HFFc6 (cell line): ENCODE results near the gene SGSM1. TPM values are rescaled to one million over a fixed set of nuclear protein-coding genes. Genes with fewer than 3 reads are reported as not detected.

Experiments
- DNase-seq: peaks from one replicate; pipeline ENCODE4 v3.0.0-alpha.2; 2018
- H3K27ac Mint-ChIP-seq: 2 replicates; pipeline ENCODE4 v1.8.0; 2020; ENCODE audit warnings: mild to moderate bottlenecking, mixed read lengths
- H3K27me3 Mint-ChIP-seq: 2 replicates; pipeline ENCODE4 v1.8.0; 2021; ENCODE audit warnings: mild to moderate bottlenecking, moderate library complexity, mixed read lengths; ENCODE audit not compliant: insufficient read depth
- H3K36me3 Mint-ChIP-seq: 2 replicates; pipeline ENCODE4 v1.8.0; 2021; ENCODE audit warnings: low read depth, mixed read lengths
- H3K4me1 Mint-ChIP-seq: 2 replicates; pipeline ENCODE4 v1.8.0; 2020; ENCODE audit warnings: low read depth, mixed read lengths
- H3K4me3 Mint-ChIP-seq: 2 replicates; pipeline ENCODE4 v1.8.0; 2020; ENCODE audit warnings: mild to moderate bottlenecking, moderate library complexity, mixed read lengths
- H3K9me3 Mint-ChIP-seq: 2 replicates; pipeline ENCODE4 v1.8.0; 2020; ENCODE audit warnings: mild to moderate bottlenecking, mixed read lengths
- total RNA-seq, 6 experiments: library from RNA; stranded (reverse); fragmentation: NEBNext Ultra II Directional; extraction: Animal tissue kit (Norgen Biotek cat#: 25700); gene quantifications; 2 replicates in 1 of 6; 3 replicates in 5 of 6; pipeline ENCODE4 v1.2.3, GENCODE V29; 2021
- TF ChIP-seq, protein P1 (sequence below): fragments of 200-600 bp; sonication (generic); IDR thresholded peaks from 2 replicates; pipeline ENCODE4 v1.5.0; 2021; ENCODE audit warnings: antibody characterized with exemption, mild to moderate bottlenecking

SGSM1 gene
- total RNA-seq, 6 experiments from 2014 or later: not detected

DNA sequence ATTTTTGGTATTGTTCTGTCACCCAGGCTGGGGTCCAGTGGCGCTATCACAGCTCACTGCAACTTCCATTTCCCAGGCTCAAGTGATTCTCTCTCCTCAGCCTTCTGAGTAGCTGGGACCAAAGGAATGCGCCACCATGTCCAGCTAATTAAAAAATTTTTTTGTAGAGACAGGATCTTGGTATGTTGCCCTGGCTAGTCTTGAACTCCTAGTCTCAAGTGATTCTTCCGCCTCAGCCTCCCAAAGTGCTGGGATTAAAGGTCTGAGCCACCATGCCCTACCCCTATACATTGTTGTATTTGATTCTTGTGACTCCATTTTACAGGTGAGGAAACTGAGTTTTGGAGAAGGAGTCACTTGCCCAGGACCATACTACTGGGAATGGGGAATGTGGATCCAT, 158.4 kb downstream of the SGSM1 start:
- no peak for DNase-seq
- TF ChIP-seq, protein P1, sequence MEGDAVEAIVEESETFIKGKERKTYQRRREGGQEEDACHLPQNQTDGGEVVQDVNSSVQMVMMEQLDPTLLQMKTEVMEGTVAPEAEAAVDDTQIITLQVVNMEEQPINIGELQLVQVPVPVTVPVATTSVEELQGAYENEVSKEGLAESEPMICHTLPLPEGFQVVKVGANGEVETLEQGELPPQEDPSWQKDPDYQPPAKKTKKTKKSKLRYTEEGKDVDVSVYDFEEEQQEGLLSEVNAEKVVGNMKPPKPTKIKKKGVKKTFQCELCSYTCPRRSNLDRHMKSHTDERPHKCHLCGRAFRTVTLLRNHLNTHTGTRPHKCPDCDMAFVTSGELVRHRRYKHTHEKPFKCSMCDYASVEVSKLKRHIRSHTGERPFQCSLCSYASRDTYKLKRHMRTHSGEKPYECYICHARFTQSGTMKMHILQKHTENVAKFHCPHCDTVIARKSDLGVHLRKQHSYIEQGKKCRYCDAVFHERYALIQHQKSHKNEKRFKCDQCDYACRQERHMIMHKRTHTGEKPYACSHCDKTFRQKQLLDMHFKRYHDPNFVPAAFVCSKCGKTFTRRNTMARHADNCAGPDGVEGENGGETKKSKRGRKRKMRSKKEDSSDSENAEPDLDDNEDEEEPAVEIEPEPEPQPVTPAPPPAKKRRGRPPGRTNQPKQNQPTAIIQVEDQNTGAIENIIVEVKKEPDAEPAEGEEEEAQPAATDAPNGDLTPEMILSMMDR: no peak
- peaks cover 13% of the 10 kb centered on the region for H3K4me1 Mint-ChIP-seq

DNA sequence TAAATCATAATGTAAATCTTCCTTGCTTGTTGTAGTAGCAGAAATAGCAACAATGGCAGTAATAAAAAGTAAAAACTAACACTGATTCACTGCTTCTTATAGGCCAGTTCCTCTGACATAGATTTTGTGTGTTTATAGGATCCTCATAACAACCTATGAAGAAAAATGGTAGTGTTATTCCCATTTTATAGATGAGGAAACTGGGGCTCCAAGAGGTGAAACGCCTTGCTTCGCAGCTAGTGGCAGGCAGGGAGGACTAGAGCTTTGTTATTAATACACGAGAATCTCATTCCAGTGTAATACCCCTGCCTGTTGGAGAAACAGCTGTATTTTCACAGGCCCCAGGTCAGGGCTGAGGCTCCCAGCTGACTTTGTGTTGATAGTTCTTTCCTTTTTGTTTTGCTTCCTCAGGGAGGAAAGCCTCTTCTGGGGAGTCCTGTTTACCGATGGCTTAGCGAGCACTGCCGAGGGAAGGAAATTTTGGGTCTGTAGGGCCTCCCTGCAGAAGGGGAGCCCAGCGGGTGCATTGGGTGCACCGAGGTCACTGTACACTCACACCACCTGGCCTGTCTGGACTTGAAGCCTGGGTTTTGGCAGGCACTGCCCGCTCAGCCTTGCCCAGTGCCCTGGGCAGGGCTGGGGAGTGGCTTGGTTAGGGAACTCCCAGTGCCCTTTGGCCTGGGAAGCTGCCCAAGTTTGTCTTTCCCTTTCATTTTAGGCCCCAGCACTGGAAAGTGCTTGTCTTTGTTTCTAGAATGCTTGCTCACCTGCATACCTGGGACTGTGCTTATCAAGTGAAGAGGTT, 160.0 kb downstream of the SGSM1 start:
- H3K27ac Mint-ChIP-seq: no peak overlapping the region
- TF ChIP-seq, protein P1: no peak
- no peak for DNase-seq
- H3K4me1 Mint-ChIP-seq: peaks cover 25% of the 10 kb centered on the region
- no peak overlapping the region for H3K4me3 Mint-ChIP-seq
- H3K36me3 Mint-ChIP-seq: peaks cover 7% of the 10 kb centered on the region
- peaks cover 1% of the 10 kb centered on the region for H3K27me3 Mint-ChIP-seq
- H3K9me3 Mint-ChIP-seq: peaks cover 16% of the 10 kb centered on the region

More for the DNA sequence above, 158.4 kb downstream of the SGSM1 start:
- no peak overlapping the region for H3K27ac Mint-ChIP-seq
- no peak overlapping the region for H3K4me3 Mint-ChIP-seq
- peaks cover 7% of the 10 kb centered on the region for H3K36me3 Mint-ChIP-seq
- peaks cover 1% of the 10 kb centered on the region for H3K27me3 Mint-ChIP-seq
- H3K9me3 Mint-ChIP-seq: peaks cover 18% of the 10 kb centered on the region

DNA sequence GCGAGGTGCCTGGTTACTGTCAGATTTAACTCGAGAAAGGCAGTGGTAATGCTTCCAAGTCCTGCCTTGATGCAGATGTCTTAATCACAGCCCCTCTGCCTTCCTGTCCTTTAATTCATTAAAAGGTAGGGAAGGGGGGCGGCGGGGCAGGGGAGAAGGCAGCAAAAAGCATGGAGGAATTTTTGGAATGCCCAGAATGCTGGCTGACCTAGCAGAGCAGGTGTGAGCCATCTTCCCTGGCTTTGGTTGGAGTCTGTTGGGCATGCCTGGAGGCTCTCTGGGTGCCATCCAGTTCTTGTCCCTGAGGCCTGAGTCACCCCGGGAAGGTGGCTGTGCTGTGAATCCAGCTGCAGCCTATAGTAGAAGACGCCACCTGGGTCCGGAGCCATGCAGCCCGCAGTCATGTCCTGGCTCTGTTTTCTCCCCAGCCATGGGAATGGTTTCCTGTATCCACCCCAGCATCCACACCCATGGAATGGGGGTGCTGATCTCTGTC, 162.1 kb downstream of the SGSM1 start:
- H3K4me1 Mint-ChIP-seq: peaks cover 25% of the 10 kb centered on the region
- no peak overlapping the region for H3K27ac Mint-ChIP-seq
- H3K9me3 Mint-ChIP-seq: peaks cover 9% of the 10 kb centered on the region; the same call in 1 of the 2 replicates
- DNase-seq: peak; percentile 12
- peaks cover 1% of the 10 kb centered on the region; the same call in 1 of the 2 replicates for H3K27me3 Mint-ChIP-seq
- no peak overlapping the region for H3K4me3 Mint-ChIP-seq
- no peaks in the 10 kb centered on the region; the same call in 1 of the 2 replicates for H3K36me3 Mint-ChIP-seq
- TF ChIP-seq, protein P1: no peak

DNA sequence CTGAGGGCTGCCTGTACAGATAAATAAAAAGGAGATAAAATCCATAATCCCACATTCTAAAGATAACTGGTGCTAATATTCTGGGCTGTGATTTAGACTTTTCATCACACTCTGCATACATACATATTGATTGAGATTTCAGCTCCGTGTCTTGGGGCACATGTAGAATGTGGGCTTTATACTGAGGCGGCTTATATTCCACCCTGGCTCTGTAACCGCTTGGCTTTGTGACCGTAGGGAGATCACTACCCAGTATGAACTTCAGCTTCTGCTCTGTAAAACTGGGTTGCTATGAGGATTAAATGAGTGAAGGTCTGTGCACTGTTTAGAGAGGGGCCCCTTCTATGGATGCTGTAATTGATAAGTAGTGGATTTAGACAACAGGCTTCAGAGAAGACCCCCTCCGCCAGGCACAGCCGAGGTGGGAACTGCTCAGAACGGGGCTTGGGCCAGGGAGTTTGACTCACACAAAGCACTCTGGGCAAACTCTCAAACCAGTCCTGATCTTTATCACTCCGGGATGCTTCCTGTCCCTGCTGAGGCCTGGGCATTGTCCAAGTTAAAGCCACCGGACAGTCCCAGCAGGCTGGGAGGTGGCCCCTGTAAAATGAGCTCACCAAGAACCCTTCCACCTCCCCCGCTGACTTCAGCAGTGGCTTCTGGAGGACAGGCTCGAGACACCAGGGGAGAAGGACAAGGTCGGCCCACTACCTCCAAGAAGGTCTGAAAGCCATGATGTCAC, 163.7 kb downstream of the SGSM1 start:
- Mint-ChIP-seq H3K9me3 (peaks cover 17% of the 10 kb centered on the region), H3K36me3 (no peaks in the 10 kb centered on the region), H3K4me1 (peaks cover 25% of the 10 kb centered on the region), H3K4me3 (peak overlapping the region; percentile 51; the same call in 1 of the 2 replicates), H3K27ac (peak overlapping the region; percentile 54; the same call in 1 of the 2 replicates), H3K27me3 (peaks cover 1% of the 10 kb centered on the region; the same call in 1 of the 2 replicates)
- DNase-seq: peak; percentile 58
- TF ChIP-seq, protein P1: no peak

DNA sequence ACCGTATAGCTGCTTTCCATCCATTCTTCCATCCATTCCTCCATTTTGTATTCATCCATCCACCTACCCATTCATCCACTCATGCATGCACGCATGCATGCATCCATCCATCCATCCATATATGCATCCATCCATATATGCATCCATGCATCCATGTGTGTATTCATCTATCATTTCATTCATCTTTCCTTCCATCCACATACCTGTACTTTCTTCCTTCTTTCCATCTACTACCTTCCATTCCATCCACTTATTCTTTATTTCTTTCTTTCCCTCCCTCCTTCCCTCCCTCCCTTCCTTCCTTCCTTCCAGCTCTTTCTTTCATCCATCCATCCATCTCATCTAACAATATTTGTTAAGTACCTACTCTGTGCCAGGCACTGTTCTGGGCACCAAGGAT, 166.4 kb downstream of the SGSM1 start:
- peaks cover 16% of the 10 kb centered on the region for H3K9me3 Mint-ChIP-seq
- DNase-seq: no peak
- no peak overlapping the region for H3K27ac Mint-ChIP-seq
- H3K4me1 Mint-ChIP-seq: peaks cover 25% of the 10 kb centered on the region
- no peak overlapping the region for H3K4me3 Mint-ChIP-seq
- H3K27me3 Mint-ChIP-seq: peaks cover 1% of the 10 kb centered on the region; the same call in 1 of the 2 replicates
- TF ChIP-seq, protein P1: no peak
- H3K36me3 Mint-ChIP-seq: no peaks in the 10 kb centered on the region
